GM19372 (cell line): Measurements from ENCODE around the gene LGI1.
A peak's percentile ranks its signal among the peaks of the same experiment; 100 is the strongest.

ENCODE experiments used
- ATAC-seq: cut with Tn5 transposase; IDR thresholded peaks from one replicate; pipeline ENCODE4 v1.9.1; 2021; ENCODE audit warnings: mild to moderate bottlenecking, low read depth, moderate library complexity; ENCODE audit not compliant: unreplicated experiment

LGI1 gene

DNA sequence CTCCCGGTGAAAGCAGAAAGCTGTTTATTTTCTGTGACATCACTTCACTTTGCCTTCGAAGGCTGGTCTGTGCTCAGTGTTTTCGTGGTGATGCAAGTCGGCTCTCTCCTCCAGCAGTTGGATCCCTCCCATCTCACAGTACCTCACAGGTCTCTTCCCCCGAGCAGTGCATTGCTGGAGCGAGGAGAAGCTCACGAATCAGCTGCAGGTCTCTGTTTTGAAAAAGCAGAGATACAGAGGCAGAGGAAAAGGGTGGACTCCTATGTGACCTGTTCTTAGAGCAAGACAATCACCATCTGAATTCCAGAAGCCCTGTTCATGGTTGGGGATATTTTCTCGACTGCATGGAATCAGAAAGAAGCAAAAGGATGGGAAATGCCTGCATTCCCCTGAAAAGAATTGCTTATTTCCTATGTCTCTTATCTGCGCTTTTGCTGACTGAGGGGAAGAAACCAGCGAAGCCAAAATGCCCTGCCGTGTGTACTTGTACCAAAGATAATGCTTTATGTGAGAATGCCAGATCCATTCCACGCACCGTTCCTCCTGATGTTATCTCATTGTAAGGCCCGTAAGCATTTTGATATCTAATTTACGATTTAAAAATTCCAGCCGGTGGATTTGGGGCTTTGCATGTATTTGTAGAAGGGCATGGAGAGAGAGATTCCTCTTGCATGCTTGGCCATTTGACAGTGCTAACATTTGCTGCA lies at the start of gene LGI1:
TSS of gene LGI1 (plus strand) at position 136 of the 707 bp plus-strand sequence. CDS start at position 345, 209 bp downstream.
- ATAC-seq, result no peak

DNA sequence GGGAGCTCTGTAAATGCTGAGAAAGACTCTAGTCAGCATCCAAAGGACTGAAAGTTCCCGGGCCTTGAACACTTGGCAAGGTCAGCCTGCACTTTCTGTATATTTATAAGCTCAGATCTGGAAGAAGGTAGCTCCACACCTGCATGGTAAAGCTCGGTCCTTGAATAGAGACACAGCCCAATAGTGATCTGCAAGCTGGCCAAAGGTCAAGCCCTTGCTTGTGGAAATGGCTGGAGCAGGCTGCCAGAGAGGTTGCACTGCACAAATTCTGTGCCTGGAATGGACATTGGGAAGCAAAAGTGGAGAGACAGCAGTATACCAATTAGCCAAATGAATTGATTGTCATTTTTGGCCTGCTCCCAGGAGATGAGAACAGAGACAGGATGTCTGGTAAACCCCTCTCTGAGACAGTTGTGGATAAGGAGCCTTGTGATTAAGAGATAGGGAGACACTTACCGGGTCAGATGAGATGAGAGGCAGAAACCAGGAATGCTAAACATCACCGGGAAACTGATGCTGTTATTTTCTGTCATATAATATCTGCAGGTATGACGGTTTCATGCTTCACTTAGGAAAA lies 47.3 kb upstream of the LGI1 start:
- ATAC-seq, result no peak

DNA sequence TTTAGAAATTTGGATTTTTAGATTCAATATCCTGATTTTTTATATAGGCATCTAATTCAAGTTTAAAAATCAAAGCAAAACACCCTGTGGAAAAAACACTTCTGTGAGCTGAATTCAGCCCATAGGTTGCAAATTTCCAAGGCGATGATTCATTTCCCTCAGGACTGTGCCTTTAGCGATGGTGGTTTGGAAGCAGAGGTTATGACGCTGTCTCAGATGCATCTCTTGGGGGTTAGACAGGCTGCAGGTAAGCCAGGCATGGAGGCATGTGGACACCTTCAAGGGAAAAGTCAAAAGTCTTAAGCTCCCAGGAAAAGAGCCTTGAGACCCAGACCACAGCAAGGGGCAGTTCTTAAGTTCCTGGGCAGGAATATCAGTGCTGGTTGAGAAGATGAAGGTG lies 45.8 kb upstream of the LGI1 start:
- ATAC-seq, result no peak

DNA sequence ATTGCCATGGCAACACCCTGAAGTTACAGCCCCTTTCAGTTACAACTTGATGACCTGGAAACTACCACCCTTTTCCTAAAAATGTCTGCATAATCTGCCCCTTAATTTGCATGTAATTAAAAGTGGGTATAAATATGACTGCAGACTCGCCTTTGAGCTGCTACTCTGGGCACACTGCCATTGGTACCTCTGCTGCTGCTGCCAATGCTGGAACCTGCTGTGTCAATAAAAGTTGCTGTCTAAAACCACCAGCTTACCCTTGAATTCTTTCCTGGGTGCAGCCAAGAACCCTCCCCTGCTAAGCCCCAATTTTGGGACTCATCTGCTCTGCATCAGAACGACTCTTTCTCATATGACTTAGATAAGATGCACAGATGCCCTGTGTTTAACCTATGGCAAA lies 45.1 kb upstream of the LGI1 start:
- no peak for ATAC-seq

DNA sequence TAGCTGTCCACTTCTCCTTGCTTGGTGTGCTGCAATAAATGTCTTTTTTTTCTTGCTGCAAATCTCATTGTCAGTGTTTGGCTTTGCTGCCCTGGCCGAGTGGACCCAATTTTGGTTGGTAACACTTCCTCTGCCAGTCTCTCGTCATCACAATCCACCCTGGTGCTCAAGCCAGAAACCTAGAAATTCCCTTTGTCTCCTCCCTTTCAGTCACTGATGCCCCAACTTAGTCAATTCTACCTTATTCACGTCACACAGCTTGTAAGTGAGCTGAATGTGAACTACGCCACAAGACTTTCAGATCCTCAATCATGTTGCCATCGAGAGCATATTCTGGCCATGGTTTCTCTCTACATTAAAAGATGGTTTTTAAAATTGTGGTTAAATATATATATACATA lies 42.4 kb upstream of the LGI1 start:
- peak; percentile 79 for ATAC-seq

DNA sequence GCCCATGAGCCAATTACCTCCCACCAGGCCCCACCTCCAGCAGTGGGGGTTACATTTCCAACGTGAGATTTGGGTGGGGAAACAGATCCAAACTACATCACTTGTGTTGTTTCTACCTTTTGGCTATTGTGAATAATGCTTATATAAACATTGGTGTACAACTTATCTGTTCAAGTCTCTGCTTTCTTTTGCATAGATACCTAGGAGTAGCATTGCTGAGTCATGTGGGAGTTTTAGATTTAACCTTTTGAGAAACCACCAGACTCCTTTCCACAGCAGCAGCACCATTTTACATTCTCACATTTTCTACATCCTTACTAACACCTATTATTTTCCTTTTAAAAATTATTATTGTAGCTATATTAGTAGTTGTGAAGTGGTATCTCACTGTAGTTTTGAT lies 41.0 kb upstream of the LGI1 start:
- no peak for ATAC-seq

DNA sequence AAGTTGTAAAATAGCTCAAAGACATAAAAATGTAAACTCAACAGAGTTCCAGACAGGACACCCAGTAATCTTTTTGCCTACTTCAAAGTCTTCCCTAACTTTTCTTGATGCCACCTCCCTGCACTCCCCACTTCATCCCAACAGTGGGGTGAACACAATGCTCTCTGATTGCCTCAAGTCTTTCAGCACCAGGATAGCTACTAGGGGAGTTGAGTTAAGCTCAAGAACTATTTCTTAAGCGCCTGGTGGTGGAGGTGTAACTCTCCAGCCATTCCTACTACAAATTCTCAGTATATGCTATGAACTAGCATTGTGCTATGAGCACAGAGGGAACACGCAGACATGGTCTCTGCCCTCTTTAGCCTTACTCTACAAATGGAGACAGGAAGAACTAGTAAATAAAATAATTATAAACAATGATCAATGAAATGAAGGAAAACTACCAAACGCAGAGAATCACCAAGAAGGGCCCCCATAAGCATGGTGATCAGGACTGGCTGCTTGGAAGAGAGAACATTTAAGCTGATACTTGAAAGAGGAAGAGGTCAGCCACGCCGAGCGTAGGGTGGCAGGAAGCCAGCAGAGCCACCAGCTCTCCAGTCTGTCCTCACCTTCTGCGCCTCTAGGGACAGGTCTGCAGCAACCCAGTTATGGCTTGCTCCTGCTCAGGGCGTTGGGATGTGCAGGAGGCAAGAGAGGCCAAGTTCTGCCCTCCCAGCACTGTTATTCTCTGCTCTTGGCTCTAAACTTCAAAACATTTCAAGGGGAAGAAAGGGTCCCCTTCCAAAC lies 38.6 kb upstream of the LGI1 start:
- peak; percentile 71 for ATAC-seq

DNA sequence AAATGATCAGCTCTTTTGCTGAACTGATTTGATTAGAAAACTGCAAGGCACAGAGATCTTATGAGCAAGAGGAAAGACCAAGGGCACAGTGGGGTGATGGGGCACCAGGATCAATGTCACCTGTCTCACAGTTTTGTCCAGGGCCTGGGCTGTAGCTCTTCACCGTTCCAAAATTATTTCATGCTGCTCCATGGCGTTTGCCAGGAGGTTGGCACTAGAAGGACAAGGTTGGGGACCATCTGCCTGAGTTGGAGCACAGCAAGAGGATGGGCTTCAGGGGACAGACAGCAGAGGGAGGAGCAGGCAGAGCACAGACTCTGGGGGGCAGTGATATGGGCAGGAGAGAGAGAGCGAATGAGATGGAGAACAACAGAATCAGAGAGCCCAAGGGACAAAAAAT lies 37.8 kb upstream of the LGI1 start:
- ATAC-seq, result no peak

DNA sequence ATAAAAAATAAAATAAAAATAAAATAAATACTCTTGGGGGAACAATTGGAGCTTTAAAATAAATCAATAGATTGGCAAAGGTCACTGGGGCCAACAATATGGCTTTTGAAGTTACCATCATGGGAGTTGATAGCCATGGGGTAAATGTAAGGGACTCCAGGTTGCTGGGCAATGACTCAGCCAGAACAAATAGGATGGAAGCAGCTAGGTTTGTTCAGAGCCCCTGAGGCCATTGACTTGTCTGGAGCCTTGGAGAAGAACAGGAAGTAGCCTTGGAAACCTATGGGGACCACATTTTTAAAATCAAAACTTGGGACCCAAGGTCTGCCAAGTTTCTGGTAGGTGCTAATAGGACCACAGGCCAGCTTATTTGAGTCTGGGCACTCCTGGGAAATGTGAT lies 35.2 kb upstream of the LGI1 start:
- no peak for ATAC-seq

DNA sequence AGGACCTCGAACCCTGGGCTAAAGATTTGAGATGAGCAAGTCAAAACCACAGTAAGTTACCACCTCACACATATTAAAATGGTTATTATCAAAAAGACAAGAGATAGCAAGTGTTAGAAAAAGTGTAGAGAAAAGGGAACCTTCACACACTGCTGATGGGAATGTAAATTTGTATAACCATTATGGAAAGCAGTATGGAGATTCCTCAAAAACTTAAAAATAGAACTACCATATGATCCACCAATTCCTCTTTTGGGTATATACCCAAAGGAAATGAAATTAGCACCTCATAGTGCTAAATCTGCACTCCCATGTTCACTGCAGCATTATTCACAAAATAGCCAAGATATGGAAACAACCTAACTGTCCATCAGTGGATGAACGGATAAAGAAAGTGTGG lies 34.6 kb upstream of the LGI1 start:
- no peak for ATAC-seq

DNA sequence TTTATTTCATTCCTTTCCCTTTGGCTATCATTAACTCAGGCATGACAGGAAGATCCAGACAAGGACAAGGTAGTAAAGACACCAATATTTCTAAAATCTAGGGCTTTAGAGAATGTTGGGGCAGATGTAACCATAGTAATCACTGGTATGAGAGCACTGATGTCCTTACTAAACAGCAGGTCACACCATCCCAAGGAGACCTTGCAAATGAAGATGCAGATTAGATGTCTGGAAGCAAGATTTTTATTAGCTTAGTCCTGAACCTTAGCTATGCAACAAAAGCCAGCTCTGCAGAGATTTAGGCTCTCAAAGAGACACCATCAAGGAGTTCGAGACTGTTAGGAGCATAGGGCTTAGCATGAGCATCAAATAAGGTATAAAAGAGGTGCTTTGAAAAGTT lies 31.7 kb upstream of the LGI1 start:
- no peak for ATAC-seq

DNA sequence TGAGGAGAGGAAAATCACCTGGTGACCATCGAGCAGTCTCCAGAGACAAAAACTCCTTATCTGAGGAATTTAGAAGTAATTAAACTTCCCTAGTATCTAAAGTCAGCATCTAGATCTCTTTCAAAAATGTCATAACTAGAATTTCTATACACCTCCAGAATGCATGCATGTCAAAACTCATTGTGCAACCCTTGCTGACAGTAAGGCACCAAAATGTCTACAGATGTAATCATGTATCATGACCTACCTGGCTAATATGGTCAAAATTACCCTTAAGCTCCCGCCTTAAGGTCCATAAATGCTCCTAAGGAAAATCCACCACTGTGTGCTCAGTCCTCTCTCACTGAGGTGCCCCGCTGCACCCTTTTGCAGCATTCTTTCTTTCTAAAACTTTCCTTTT lies 16.4 kb upstream of the LGI1 start:
- ATAC-seq, result no peak

DNA sequence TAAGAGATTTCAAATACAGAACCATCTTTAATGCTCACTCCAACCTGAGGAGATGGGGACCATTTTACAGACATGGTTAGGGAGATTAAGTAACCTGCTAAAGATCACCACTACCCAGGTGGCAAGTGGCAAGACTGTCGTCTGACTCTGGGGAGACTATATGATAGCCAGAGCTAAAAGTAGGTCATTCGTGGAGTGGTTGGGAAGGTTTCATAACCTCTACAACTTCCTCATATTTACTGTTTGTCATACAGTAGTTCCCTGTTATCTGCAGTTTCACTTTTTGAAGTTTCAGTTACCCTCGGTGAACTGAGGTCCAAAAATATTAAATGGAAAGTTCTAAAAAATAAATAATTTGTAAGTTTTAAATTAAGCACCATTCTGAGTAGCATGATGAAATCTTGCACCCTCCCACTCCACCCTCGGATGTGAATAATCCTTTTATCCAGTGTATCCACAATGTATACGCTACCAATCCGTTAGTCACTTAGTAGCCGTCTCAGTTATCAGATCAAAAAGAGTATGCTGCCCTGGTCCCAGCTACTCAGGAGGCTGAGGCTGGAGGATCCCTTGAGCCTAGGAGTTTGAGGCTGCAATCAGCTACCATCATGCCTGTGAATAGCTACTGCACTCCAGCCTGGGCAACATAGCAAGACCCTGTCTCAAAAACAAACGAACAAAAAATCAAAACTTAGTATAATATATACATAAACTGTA lies 14.9 kb upstream of the LGI1 start:
- no peak for ATAC-seq

DNA sequence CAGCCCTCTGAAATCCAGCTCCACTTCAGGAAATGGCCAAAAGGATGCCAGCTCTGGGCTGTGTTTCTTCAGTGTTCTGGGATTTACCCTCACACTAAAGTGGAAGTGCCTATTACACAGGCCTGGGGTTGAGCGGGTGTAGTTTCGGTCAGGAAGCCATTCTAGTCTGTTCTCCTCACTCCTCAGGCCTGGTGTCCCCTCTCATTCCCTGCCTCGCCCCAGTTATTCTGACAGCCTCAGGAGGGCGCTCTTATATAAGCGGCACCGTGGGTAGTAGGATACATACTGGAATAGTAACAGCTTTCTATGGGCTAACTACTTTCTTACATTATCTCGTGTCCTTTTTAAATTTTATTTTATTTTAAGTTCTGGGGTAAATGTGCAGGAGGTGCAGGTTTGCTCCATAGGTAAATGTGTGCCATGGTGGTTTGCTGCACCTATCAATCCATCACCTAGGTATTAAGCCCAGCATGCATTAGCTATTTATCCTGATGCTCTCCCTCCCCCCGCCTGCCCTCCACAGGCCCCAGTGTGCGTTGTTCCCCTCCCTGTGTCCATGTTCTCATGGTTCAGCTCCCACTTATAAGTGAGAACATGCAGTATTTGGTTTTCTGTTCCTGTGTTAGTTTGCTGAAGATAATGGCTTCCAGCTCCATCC lies 12.2 kb upstream of the LGI1 start:
- no peak for ATAC-seq

DNA sequence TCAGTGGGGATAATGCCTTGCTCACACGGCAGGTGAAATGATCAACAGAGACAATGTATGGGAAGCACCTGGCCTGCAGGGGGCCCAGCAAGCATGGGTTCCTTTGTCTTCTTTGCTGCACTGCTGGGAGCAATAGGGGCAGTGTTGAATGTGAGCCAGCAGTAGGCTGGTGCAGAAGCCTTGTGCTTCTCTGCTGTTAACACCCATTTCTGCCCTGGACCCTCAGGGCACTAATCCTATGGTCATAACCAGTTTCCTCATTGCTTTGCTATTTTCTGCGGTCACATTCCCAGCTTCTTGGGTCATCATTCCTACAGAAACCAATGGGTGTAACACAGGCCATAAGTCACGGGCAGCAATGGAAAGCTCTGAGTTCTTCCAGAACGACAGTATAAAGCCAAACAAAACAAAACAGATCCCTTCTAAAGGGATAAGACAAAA lies 10.9 kb upstream of the LGI1 start:
- ATAC-seq, result no peak

DNA sequence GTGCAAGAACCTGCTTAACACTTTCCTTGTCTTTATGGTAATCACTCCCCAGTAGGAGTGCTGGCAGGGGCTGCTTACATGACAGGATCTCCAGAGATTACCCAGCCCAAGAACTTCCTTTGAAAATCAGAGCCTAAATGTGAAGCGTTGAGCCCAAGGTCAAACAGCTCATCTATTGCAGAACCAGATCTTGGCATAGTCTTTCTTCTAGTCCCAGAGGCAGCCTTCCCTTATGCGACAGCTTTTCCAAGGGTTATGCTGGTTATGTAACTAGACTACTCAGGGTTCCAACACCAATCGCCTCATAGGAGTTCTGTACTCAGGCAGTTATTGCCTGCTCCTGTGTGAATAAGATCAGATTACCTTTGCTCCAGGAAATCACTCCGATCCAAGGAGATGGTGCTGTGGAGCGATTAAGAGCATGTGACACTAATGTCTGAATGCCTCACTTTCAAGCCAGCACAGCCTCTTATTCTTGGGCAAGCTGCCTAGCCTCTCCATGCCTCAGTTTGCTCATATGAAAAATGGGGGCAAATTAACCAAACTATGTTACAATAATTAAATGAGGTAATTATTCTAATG lies 8.4 kb upstream of the LGI1 start:
- no peak for ATAC-seq

DNA sequence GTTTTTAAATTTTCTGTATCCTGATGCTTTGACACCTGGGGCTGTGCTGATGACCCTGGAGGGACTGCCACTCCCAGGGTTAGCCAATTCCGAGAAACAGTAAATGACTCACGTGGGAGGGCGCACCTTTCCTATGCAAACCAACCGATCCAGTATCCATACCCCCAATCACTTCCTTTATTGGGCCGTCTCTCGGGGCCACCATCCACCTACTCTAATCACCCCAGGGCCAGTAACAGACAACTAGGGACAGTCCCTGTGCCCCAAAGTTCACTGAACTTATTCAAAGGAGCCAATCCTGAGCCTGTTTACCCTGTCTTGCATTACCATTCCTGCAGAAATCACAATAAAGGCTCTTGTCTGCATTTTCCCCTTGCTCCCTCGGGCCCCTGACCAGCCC lies 6.6 kb upstream of the LGI1 start:
- ATAC-seq, result no peak

DNA sequence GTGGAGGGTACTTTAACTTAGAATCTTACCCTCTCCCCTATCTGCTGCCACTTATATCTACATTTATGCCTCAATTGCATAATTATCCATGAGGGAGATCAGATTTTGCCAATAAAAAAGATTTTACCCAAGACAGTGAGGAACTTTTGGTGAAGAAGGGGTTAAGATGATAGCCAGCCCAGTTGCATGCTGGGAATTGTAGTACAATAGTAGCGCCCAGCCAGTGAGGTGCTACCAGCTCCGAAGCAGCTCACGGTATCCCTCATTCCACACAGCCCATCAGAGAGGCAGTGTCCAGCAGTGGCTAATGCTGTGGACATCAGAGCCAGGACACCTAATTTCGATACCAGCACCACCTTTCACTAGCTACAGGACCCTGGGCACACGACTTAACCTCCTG lies 5.9 kb upstream of the LGI1 start:
- ATAC-seq, result no peak

DNA sequence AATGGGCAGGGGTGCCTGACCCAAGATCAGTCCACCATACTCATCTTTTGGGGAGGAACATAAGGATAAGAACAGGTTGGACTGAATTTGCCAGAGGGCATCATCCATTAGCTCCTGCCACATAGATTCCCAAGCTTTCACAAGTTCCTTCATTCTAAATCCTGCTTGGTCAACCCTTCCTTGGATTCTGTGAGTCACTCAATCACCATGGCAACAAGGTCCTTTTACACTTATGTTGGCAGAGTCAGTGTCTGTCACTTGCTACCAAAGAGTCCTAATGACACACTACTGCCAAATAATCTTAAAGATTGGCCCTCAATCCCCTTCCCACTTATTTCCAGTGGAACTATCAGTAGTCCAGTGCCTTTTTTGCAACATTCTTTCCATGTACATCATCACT lies 5.0 kb upstream of the LGI1 start:
- no peak for ATAC-seq

DNA sequence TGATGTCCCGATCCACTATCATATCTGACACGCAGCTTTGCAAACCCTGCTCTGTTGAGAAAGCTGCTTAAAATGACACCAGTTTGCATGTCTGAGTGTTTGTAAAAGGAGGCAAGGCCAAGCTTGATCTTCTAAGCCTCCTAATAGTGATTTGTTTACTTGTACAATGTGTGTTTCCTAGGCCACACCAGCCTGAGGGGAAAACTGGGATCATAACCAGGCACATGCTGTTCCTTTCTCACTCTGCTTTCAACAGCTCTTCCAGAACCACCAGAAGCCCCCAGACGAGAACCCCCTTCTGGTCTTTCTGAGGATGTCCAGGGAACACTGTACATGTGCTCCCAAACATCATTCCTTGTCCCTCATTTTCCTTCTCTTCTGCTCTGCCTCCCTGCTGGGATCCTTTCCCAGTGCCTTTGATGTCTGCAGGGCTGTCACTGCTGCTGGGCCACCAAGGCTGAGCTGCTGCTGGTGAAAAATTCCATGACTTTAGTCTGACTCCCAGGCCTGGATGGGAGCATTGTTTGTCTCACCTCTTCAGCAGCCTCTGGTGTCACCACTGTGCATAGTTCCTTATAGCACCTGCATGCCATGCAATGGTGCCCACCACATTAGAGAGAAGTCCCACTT lies 4.0 kb upstream of the LGI1 start:
- no peak for ATAC-seq
